ENCODE results near the gene RAMAC. TPM values are rescaled to one million over a fixed set of nuclear protein-coding genes. Genes with fewer than 3 reads are reported as not detected.

The RAMAC gene
- total RNA-seq, 1 donor from 2014 or later = 23.9 TPM

GRCh38 chr15:82952158-82953081 lies 33.6 kb upstream of the RAMAC start, which contains the start of gene HOMER2:
HOMER2 (minus strand) TSS chr15:82952720; CDS start chr15:82952535, 185 bp downstream.
- H3K27ac Mint-ChIP-seq = peak within 1 kb of the TSS; percentile 80
- intact Hi-C loops (cut with micrococcal nuclease) = loop anchor here (5.0 kb wide), 1 partner anchor 35 kb away; the partner anchor contains the start of gene RAMAC
- H3K4me3 Mint-ChIP-seq = peak within 1 kb of the TSS; percentile 67
- H3K4me1 Mint-ChIP-seq = peaks cover 2% of the 10 kb centered on the region
- H3K27me3 Mint-ChIP-seq = peaks cover 19% of the 10 kb centered on the region
- H3K36me3 Mint-ChIP-seq (ENCODE audit: low read depth) = no peaks in the 10 kb centered on the region
- no peaks in the 10 kb centered on the region for H3K9me3 Mint-ChIP-seq
- peak; percentile 75 for DNase-seq

DNA sequence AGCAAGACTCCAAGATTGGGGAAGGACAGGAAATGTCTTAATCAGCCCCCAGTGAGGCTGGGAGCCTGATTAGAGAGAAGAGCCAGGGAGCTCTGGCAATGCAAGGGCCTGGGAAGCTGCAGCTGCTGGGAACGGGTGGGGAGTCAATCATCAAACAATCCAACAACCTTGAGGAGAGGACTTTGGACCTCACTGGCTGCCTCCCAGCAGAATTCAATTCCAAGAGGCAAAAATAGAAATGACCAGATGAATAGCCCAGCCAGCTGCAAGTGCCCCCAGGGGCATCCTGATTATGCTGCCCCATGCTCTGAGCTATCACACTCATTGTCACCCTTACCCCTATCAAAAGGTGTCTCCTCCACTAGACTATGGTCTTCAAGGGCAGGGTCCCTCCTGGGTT lies 27.4 kb upstream of the RAMAC start:
- H3K4me1 Mint-ChIP-seq = no peaks in the 10 kb centered on the region
- H3K9me3 Mint-ChIP-seq = no peaks in the 10 kb centered on the region
- no peaks in the 10 kb centered on the region for H3K36me3 Mint-ChIP-seq (ENCODE audit: low read depth)
- H3K27me3 Mint-ChIP-seq = peaks cover 23% of the 10 kb centered on the region
- intact Hi-C loops (cut with micrococcal nuclease) = no loop called here
- no peak overlapping the region for H3K27ac Mint-ChIP-seq
- DNase-seq = no peak
- H3K4me3 Mint-ChIP-seq = no peak overlapping the region

DNA sequence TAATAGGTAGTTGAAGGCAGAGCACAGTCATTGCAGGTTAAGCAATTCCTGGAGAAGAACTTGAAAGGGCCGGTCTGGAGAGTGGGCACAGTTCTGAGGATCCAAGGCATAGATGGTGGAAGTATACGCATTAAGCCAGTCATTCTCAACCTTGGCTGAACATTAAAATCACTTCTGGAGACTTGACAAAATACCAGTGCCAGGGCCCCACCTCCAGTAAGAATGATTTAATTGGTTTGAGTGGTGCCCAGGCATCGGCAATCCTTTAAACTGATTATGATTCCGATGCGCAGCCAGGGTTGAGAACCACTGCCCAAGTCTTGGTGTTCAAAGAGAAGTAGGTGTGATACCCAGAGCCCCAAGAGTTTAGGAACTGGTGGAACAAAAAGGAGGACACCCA lies 26.6 kb upstream of the RAMAC start:
- H3K27ac Mint-ChIP-seq = no peak overlapping the region
- intact Hi-C loops (cut with micrococcal nuclease) = no loop called here
- no peak for DNase-seq
- H3K4me1 Mint-ChIP-seq = no peaks in the 10 kb centered on the region
- peaks cover 31% of the 10 kb centered on the region for H3K27me3 Mint-ChIP-seq
- no peaks in the 10 kb centered on the region for H3K9me3 Mint-ChIP-seq
- no peak overlapping the region for H3K4me3 Mint-ChIP-seq
- no peaks in the 10 kb centered on the region for H3K36me3 Mint-ChIP-seq (ENCODE audit: low read depth)

DNA sequence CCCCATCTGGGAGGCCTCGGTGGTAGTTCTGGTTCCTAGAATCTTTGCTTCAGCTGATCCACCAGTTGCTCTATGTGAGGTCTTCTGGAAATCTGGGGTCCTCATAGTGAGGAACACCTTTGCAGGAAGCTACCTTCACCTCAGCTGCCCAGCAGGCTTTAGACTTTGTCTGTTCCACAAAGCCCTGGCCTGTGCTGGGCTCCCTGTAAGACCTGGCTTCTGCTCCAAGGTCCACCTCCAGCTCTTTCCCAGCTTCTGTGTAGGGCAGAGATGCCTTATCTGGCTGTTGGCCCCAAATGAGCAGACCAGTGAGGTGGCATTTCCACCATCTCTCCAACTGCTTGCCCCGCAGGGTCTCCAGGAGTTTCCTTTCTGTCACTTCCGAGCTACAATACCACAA lies 25.2 kb upstream of the RAMAC start:
- Mint-ChIP-seq H3K4me1 (no peaks in the 10 kb centered on the region), H3K4me3 (no peak overlapping the region), H3K36me3 (ENCODE audit: low read depth) (no peaks in the 10 kb centered on the region), H3K27ac (no peak overlapping the region), H3K9me3 (no peaks in the 10 kb centered on the region), H3K27me3 (peaks cover 32% of the 10 kb centered on the region)
- no peak for DNase-seq
- intact Hi-C loops (cut with micrococcal nuclease) = no loop called here

DNA sequence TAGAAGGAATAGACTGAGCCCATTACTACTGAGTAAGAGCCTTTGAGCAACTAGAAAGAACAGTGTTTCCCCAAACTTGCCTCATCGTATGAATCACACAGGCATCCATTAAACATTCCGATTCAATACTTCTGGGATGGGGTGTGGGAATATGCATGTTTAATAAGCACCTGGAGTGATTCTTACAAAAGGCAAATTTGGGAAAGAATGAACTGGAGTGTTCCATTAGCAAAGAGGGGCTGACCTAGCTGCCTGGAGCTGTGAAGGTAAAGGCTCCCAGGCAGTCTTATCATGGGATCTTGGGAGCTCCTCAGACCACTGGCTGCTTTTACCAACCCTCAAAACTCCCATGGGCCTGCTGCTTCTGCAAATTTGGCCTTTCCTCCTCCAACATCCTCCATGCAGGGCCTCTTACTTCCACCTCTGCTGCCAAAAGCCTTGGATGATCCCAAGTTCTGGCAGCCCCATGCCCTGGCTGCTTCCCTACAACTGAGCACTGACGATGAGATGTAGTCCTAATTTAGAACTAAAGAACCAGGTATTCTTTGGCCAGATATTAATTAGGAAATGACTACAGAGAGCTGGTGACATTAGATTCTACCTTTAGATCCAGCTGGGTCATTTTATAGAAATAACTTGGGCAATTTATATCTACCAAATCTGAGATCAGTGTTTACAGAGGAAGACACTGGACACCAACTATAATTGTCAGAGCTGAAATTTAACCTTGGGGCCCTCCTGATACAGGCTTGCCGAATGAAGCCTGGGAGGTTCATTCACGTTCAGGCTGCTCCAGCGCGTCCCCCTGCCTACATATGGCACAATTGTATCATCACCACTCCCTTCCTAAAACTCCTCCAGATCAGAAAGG lies 22.3 kb upstream of the RAMAC start:
- intact Hi-C loops (cut with micrococcal nuclease) = no loop called here
- H3K4me3 Mint-ChIP-seq = no peak overlapping the region
- H3K36me3 Mint-ChIP-seq (ENCODE audit: low read depth) = no peaks in the 10 kb centered on the region
- no peak overlapping the region for H3K27ac Mint-ChIP-seq
- peaks cover 14% of the 10 kb centered on the region for H3K4me1 Mint-ChIP-seq
- no peaks in the 10 kb centered on the region for H3K9me3 Mint-ChIP-seq
- no peak for DNase-seq
- peaks cover 29% of the 10 kb centered on the region for H3K27me3 Mint-ChIP-seq

DNA sequence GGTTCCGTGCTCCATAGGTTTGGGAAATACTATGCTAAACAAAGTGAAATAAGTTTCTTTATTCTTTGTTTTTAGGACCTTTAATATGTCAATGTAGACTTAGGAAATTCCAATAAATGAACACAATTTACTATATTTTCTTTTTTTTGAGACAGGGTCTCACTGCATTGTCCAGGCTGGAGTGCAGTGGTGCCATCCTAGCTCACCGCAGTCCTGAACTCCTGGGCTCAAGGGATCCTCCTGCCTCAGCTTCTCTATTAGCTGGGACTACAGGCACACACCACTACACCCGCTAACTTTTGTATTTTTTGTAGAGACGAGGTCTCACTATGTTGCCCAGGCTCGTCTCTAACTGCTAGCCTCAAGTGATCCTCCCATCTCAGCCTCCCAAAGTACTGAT lies 21.1 kb upstream of the RAMAC start:
- H3K4me1 Mint-ChIP-seq = peaks cover 14% of the 10 kb centered on the region

DNA sequence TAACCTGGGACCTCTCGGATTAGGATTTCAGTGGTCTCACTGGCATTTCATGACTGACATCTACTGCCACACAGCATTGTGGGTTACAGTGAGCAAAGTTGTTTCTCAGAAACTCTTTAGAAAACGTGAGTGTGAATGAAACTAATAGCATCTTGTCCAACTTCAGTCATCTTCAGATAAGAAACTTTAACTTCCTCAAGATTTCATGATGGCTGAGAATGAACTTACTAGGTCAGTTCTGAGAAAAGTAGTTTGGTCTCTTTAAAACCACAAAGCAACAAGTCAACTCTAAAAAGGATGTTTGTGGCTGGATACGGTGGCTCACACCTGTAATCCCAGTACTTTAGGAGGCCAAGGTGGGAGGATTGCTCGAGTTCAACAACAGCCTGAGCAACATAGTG lies 19.3 kb upstream of the RAMAC start:
- H3K27me3 Mint-ChIP-seq = peaks cover 29% of the 10 kb centered on the region
- H3K27ac Mint-ChIP-seq = no peak overlapping the region
- H3K36me3 Mint-ChIP-seq (ENCODE audit: low read depth) = no peaks in the 10 kb centered on the region
- peaks cover 14% of the 10 kb centered on the region for H3K4me1 Mint-ChIP-seq
- peak; percentile 72 for DNase-seq
- H3K4me3 Mint-ChIP-seq = no peak overlapping the region
- H3K9me3 Mint-ChIP-seq = no peaks in the 10 kb centered on the region
- intact Hi-C loops (cut with micrococcal nuclease) = loop anchor here (1.0 kb wide), 1 partner anchor 16 kb away; no protein-coding TSS in a partner anchor

More for the DNA sequence above, 21.1 kb upstream of the RAMAC start:
- Mint-ChIP-seq H3K9me3 (no peaks in the 10 kb centered on the region), H3K27me3 (peaks cover 34% of the 10 kb centered on the region), H3K27ac (no peak overlapping the region), H3K4me3 (no peak overlapping the region), H3K36me3 (ENCODE audit: low read depth) (no peaks in the 10 kb centered on the region)
- intact Hi-C loops (cut with micrococcal nuclease) = no loop called here
- DNase-seq = no peak

- Mint-ChIP-seq H3K27me3 (peaks cover 26% of the 10 kb centered on the region), H3K9me3 (no peaks in the 10 kb centered on the region), H3K4me1 (peaks cover 14% of the 10 kb centered on the region), H3K4me3 (no peak overlapping the region), H3K36me3 (ENCODE audit: low read depth) (no peaks in the 10 kb centered on the region), H3K27ac (no peak overlapping the region)
- no peak for DNase-seq
- intact Hi-C loops (cut with micrococcal nuclease) = no loop called here
These were observed 17.9 kb upstream of the RAMAC start for GRCh38 chr15:82968066-82968465.

GRCh38 chr15:82969353-82969752 lies 16.7 kb upstream of the RAMAC start:
- intact Hi-C loops (cut with micrococcal nuclease) = no loop called here
- H3K4me1 Mint-ChIP-seq = peaks cover 14% of the 10 kb centered on the region
- DNase-seq = no peak
- H3K27ac Mint-ChIP-seq = no peak overlapping the region
- no peaks in the 10 kb centered on the region for H3K9me3 Mint-ChIP-seq
- peaks cover 16% of the 10 kb centered on the region for H3K27me3 Mint-ChIP-seq
- no peaks in the 10 kb centered on the region for H3K36me3 Mint-ChIP-seq (ENCODE audit: low read depth)
- no peak overlapping the region for H3K4me3 Mint-ChIP-seq

- Mint-ChIP-seq H3K27ac (no peak overlapping the region), H3K9me3 (no peaks in the 10 kb centered on the region), H3K36me3 (ENCODE audit: low read depth) (no peaks in the 10 kb centered on the region), H3K4me3 (no peak overlapping the region), H3K27me3 (peaks cover 18% of the 10 kb centered on the region), H3K4me1 (peaks cover 14% of the 10 kb centered on the region)
- intact Hi-C loops (cut with micrococcal nuclease) = no loop called here
- DNase-seq = no peak
These were observed 15.8 kb upstream of the RAMAC start for GRCh38 chr15:82970078-82970686.

DNA sequence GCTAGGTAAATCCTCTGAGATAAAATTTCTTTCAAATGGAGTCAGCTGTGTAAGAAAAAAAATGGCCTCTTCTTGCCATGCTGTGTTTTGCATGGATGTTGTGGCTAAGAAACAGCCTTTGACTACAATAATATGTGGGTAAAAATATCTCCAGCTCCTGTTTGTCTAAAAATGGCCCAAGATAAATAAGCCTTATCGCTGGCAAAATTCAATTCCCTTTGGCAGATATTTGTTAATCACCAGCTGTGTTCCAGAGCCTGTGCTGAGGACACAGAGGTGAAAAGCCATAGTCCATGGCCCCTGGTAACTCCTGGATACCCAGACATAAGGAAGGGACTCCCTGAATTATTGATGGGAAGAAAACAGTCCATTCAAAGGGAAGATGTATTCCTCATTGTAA lies 15.3 kb upstream of the RAMAC start:
- Mint-ChIP-seq H3K36me3 (ENCODE audit: low read depth) (no peaks in the 10 kb centered on the region), H3K4me1 (peaks cover 14% of the 10 kb centered on the region), H3K27me3 (peaks cover 22% of the 10 kb centered on the region), H3K9me3 (no peaks in the 10 kb centered on the region), H3K27ac (no peak overlapping the region), H3K4me3 (no peak overlapping the region)
- intact Hi-C loops (cut with micrococcal nuclease) = no loop called here
- no peak for DNase-seq

DNA sequence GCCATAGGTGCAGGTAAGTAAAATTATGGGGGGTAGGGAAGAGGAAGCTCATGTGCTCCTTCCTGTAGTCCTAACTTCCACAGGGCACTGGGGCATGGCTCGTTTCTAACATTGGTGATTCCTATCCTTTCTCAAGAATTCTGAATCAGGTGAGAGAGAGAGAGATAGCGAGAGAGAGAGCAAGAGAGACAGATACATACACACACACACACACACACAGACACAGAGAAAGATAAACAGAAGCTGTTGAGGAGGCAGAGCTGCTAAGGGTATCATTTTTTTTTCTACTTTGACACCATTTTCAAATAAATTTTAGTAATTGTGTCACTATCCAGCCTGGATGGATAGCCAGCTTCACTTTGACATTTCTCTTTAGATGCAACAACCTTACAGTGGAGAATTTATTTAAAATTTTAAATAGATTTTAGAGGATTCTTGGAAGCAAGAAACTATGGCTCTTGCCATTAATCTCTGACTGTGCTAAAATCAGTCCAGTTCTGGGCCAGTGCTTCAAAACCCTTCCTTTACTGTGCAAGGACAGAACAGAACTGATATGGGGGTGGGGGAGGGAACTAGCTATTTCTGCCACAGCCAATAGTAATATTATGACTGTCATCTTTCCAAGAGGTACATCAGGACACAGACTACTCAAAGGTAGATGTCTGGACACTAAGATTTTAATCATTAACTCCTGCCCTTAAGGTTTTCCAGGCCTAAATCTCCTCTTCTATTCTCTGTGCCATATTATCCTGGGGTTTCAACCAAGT lies 14.6 kb upstream of the RAMAC start:
- DNase-seq = no peak
- Mint-ChIP-seq H3K27ac (no peak overlapping the region), H3K36me3 (ENCODE audit: low read depth) (no peaks in the 10 kb centered on the region), H3K4me3 (no peak overlapping the region), H3K4me1 (peaks cover 8% of the 10 kb centered on the region), H3K9me3 (no peaks in the 10 kb centered on the region), H3K27me3 (peaks cover 22% of the 10 kb centered on the region)
- intact Hi-C loops (cut with micrococcal nuclease) = no loop called here

- peaks cover 3% of the 10 kb centered on the region for H3K36me3 Mint-ChIP-seq (ENCODE audit: low read depth)
- intact Hi-C loops (cut with micrococcal nuclease) = no loop called here
- H3K4me3 Mint-ChIP-seq = no peak overlapping the region
- H3K9me3 Mint-ChIP-seq = no peaks in the 10 kb centered on the region
- H3K27ac Mint-ChIP-seq = no peak overlapping the region
- H3K4me1 Mint-ChIP-seq = no peaks in the 10 kb centered on the region
- H3K27me3 Mint-ChIP-seq = peaks cover 22% of the 10 kb centered on the region
- DNase-seq = no peak
These were observed 13.0 kb upstream of the RAMAC start for GRCh38 chr15:82972990-82973389.

Data from activated CD4-positive, alpha-beta T cell treated with anti-CD3 and anti-CD28 coated beads, Interleukin-2, amount 10 ng/mL, durations not matched to agents 24 days and 14 days (primary cell).